CD4-positive, alpha-beta memory T cell (primary cell): ENCODE results near the gene UTP15. TPM values are rescaled to one million over a fixed set of nuclear protein-coding genes. Genes with fewer than 3 reads are reported as not detected.

ENCODE experiments used
- CTCF ChIA-PET: fragments of 350-600 bp; sonication (Branson Sonifier 250); formaldehyde crosslinking; loops from one replicate; lab custom pipeline; 2021; ENCODE audit warnings: inconsistent platforms; ENCODE audit not compliant: partially characterized antibody; lab: Charles Lee
- POLR2A ChIA-PET: fragments of 350-600 bp; sonication (Branson Sonifier 250); formaldehyde crosslinking; loops from one replicate; lab custom pipeline; 2021; ENCODE audit not compliant: partially characterized antibody; lab: Charles Lee
- DNase-seq, 5 donors: peaks; one replicate each; pipeline versions ENCODE4 v3.0.0 to v3.0.0-alpha.2; 2020 to 2022; ENCODE audit warnings: mixed read lengths in 1 of 5
- H3K27ac ChIP-seq: one replicate; pipeline ENCODE4 v1.7.0; 2013; ENCODE audit warnings: low read depth, low read length
- H3K27me3 ChIP-seq: 2 replicates; pipeline ENCODE4 v1.7.0; 2013; ENCODE audit warnings: mild to moderate bottlenecking, low read length, moderate library complexity; ENCODE audit not compliant: insufficient read depth
- H3K36me3 ChIP-seq: 2 replicates; pipeline ENCODE4 v1.7.0; 2013; ENCODE audit warnings: mild to moderate bottlenecking, low read length, moderate library complexity; ENCODE audit not compliant: insufficient read depth
- H3K4me1 ChIP-seq: 2 replicates; pipeline ENCODE4 v1.7.0; 2013; ENCODE audit warnings: mild to moderate bottlenecking, low read length, moderate library complexity; ENCODE audit not compliant: insufficient read depth
- H3K4me3 ChIP-seq, 2 donors: one replicate each; pipeline ENCODE4 v1.7.0; 2013; ENCODE audit warnings: low read length in 2 of 2, mild to moderate bottlenecking in 1 of 2
- H3K9me3 ChIP-seq, 2 donors: one replicate each; pipeline ENCODE4 v1.7.0; 2013; ENCODE audit warnings: low read length in 2 of 2, control low read depth in 1 of 2; ENCODE audit not compliant: control insufficient read depth in 1 of 2
- H3K27ac Mint-ChIP-seq, 7 donors: one replicate each; pipeline ENCODE4 v1.8.0; 2020 to 2021; ENCODE audit warnings: mixed read lengths in 7 of 7, mild to moderate bottlenecking in 6 of 7, inconsistent platforms in 3 of 7, moderate library complexity in 3 of 7
- H3K27me3 Mint-ChIP-seq, 2 donors: one replicate each; pipeline ENCODE4 v1.8.0; 2020 to 2021; ENCODE audit warnings: mixed read lengths in 2 of 2
- H3K36me3 Mint-ChIP-seq, 2 donors: one replicate each; pipeline ENCODE4 v1.8.0; 2020 to 2021; ENCODE audit warnings: mixed read lengths in 2 of 2, inconsistent platforms in 1 of 2, mild to moderate bottlenecking in 1 of 2
- H3K4me1 Mint-ChIP-seq, 4 donors: one replicate each; pipeline ENCODE4 v1.8.0; 2020 to 2021; ENCODE audit warnings: mixed read lengths in 4 of 4, mild to moderate bottlenecking in 1 of 4
- H3K4me3 Mint-ChIP-seq, 8 donors: one replicate each; pipeline ENCODE4 v1.8.0; 2020 to 2021; ENCODE audit warnings: mixed read lengths in 8 of 8, mild to moderate bottlenecking in 7 of 8, moderate library complexity in 6 of 8, inconsistent platforms in 3 of 8
- H3K9me3 Mint-ChIP-seq, 8 donors: one replicate each; pipeline ENCODE4 v1.8.0; 2020 to 2021; ENCODE audit warnings: mixed read lengths in 8 of 8, mild to moderate bottlenecking in 5 of 8, inconsistent platforms in 3 of 8, moderate library complexity in 1 of 8
- intact Hi-C: fragments of 100-400 bp; cut with micrococcal nuclease; formaldehyde crosslinking; loops from one replicate; pipeline ENCODE4 v1.15.1; 2023
- polyA plus RNA-seq, 2 donors: library from polyadenylated mRNA; unstranded; fragments of 300-500 nt; fragmentation: Illumina TruSeq; gene quantifications; one replicate each; pipeline ENCODE4 v1.2.3, GENCODE V29; 2021
- total RNA-seq, 2 experiments: library from RNA; stranded (reverse); gene quantifications; one replicate each; pipeline ENCODE4 v1.2.3, GENCODE V29; 2021

The UTP15 gene
- total RNA-seq (10 to 100 TPM; 22.6 to 22.7 TPM), polyA plus RNA-seq (10 to 100 TPM in 1 of 2 donors, 1 to 10 TPM in 1; 5.0 to 12.7 TPM)

GRCh38 chr5:73565139-73565968 is at the start of gene UTP15, which contains the start of gene ANKRA2:
TSS of gene UTP15 (plus strand) at chr5:73565743. CDS start at chr5:73567345, 1,602 bp downstream.
TSS of gene ANKRA2 (minus strand) at chr5:73565639. CDS start at chr5:73562881, 2,758 bp downstream.
- H3K9me3 Mint-ChIP-seq: peaks cover 0 to 7% (median 0%) of the 10 kb centered on the region in 8 donors
- no peaks in the 10 kb centered on the region for H3K9me3 ChIP-seq
- peaks cover 26 to 53% (median 39%) of the 10 kb centered on the region in 4 donors for H3K4me1 Mint-ChIP-seq
- peak; percentile 96 to 98 (median 97) for DNase-seq
- H3K36me3 Mint-ChIP-seq: peaks cover 18 to 49% of the 10 kb centered on the region in 2 donors
- H3K27me3 ChIP-seq: no peaks in the 10 kb centered on the region
- peak within 1 kb of the TSS; percentile 95 to 100 (median 99) for H3K4me3 Mint-ChIP-seq
- H3K4me1 ChIP-seq: peaks cover 35% of the 10 kb centered on the region
- peak within 1 kb of the TSS; percentile 99 for H3K27ac ChIP-seq
- H3K36me3 ChIP-seq: peaks cover 9% of the 10 kb centered on the region
- peak within 1 kb of the TSS; percentile 45 to 83 for H3K4me3 ChIP-seq
- no peaks in the 10 kb centered on the region for H3K27me3 Mint-ChIP-seq
- ChIA-PET CTCF (interaction anchor here (0.9 to 1.4 kb wide), 3 partner anchors 46 to 65 kb away, joined by 3 to 4 read pairs (median 3); no protein-coding TSS in a partner anchor), POLR2A (interaction anchor here (0.8 to 2.8 kb wide), 9 partner anchors 10 to 1245 kb away, joined by 3 to 45 read pairs (median 3); partner anchors contain the start of genes BTF3, FCHO2, MRPS27 and PTCD2)
- intact Hi-C loops: loop anchor here (1.0 to 10.0 kb wide), 4 partner anchors 67 to 1949 kb away; partner anchors contain the start of genes BTF3, CERT1, HMGCR and POLK
- peak within 1 kb of the TSS; percentile 98 to 100 (median 99) for H3K27ac Mint-ChIP-seq

DNA sequence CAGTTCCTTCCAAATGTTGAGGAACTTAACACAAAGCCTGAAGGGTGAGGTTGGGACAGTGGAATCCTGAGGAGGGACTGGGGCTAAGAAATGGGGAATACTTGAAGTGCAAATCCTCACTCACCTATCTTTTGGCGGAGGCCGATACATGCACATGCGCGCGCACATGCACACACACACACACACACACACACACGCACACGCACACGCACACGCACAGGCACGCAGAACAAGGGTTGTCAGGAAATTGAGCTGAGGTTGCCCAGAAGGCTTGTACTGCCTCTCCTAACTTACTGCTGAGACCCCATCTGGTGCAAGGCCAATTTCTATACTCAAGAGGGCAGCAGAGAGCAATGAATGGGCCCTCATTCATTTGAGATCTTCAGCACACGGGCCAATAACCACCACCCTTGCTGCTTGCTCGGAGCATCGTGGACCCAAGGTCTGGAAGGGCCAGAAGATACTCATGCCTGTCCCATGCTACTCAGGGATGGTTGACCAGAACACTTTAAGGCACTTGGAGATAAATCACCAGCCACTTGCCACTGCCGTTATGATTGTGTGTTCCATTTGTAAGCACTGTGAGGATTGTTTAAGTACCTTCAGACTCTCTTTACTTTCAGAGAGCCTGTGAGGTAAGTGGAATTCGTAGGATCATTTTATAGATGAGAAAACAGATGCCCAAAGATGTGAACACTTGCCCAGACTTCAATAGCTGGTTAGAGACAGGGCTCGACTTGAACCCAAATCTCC is 45.8 kb upstream of the UTP15 start:
- peaks cover 8% of the 10 kb centered on the region for H3K4me1 ChIP-seq
- H3K27ac Mint-ChIP-seq: peak overlapping the region in 5 of 7 donors; percentile 24 to 91 (median 47)
- intact Hi-C loops: loop anchor here (1.0 kb wide), 1 partner anchor 18 kb away; no protein-coding TSS in a partner anchor
- DNase-seq: peak; percentile 75 to 80 (median 77)
- H3K27ac ChIP-seq: no peak overlapping the region
- peaks cover 2 to 9% (median 7%) of the 10 kb centered on the region in 4 donors for H3K4me1 Mint-ChIP-seq
- H3K27me3 ChIP-seq: no peaks in the 10 kb centered on the region
- ChIA-PET CTCF (interaction anchor here (0.6 to 10.3 kb wide), 9 partner anchors 9 to 1159 kb away, joined by 3 to 143 read pairs (median 3); no protein-coding TSS in a partner anchor), POLR2A (interaction anchor here (0.9 to 1.1 kb wide), 2 partner anchors 21 to 46 kb away, joined by 3 to 4 read pairs; partner anchors contain the start of genes ANKRA2, BTF3 and UTP15)
- no peak overlapping the region for H3K4me3 ChIP-seq
- H3K36me3 Mint-ChIP-seq: no peaks in the 10 kb centered on the region
- no peaks in the 10 kb centered on the region for H3K27me3 Mint-ChIP-seq
- H3K36me3 ChIP-seq: no peaks in the 10 kb centered on the region
- peak overlapping the region in 7 of 8 donors; percentile 29 to 78 (median 52) for H3K4me3 Mint-ChIP-seq
- no peaks in the 10 kb centered on the region for H3K9me3 Mint-ChIP-seq
- no peaks in the 10 kb centered on the region for H3K9me3 ChIP-seq

GRCh38 chr5:73522989-73523388 is 42.6 kb upstream of the UTP15 start:
- H3K9me3 ChIP-seq: no peaks in the 10 kb centered on the region
- no peaks in the 10 kb centered on the region for H3K36me3 ChIP-seq
- Mint-ChIP-seq H3K36me3 (no peaks in the 10 kb centered on the region), H3K27ac (no peak overlapping the region), H3K9me3 (no peaks in the 10 kb centered on the region), H3K4me1 (peaks cover 2 to 9% (median 7%) of the 10 kb centered on the region in 4 donors), H3K4me3 (no peak overlapping the region), H3K27me3 (peaks cover 1 to 3% of the 10 kb centered on the region in 2 donors)
- no peaks in the 10 kb centered on the region for H3K27me3 ChIP-seq
- H3K4me1 ChIP-seq: peaks cover 8% of the 10 kb centered on the region
- no peak for DNase-seq
- POLR2A ChIA-PET: no interaction called here
- CTCF ChIA-PET: interaction anchor here (0.7 to 10.3 kb wide), 3 partner anchors 8 to 24 kb away, joined by 3 to 143 read pairs (median 3); no protein-coding TSS in a partner anchor
- no peak overlapping the region for H3K4me3 ChIP-seq
- no peak overlapping the region for H3K27ac ChIP-seq
- intact Hi-C loops: no loop called here

DNA sequence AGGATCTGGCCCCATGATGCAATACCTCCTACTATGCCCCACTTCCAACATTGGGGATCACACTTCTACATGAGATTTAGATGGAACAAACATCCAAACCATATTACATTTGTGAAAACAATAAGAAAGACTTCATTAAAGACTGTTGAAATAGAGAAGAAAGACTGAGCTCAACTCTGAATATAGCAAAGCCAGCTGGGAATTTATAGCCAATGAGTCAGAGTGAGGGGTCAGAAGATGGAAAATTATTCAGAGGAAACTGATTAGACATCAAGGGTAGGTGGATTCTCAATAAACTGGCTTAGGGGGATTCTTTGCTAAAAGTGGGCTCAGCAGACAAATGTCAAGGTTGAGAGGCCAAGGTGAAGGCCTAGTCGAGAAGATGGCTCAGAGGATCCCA is 41.7 kb upstream of the UTP15 start:
- ChIA-PET POLR2A (no interaction called here), CTCF (interaction anchor here (1.3 to 10.3 kb wide), 3 partner anchors 13 to 307 kb away, joined by 3 to 143 read pairs (median 3); no protein-coding TSS in a partner anchor)
- Mint-ChIP-seq H3K9me3 (no peaks in the 10 kb centered on the region), H3K36me3 (no peaks in the 10 kb centered on the region), H3K4me1 (peaks cover 2 to 9% (median 7%) of the 10 kb centered on the region in 4 donors), H3K4me3 (no peak overlapping the region), H3K27ac (no peak overlapping the region), H3K27me3 (peaks cover 1 to 3% of the 10 kb centered on the region in 2 donors)
- H3K9me3 ChIP-seq: no peaks in the 10 kb centered on the region
- intact Hi-C loops: no loop called here
- no peak overlapping the region for H3K4me3 ChIP-seq
- peaks cover 8% of the 10 kb centered on the region for H3K4me1 ChIP-seq
- no peaks in the 10 kb centered on the region for H3K27me3 ChIP-seq
- no peak overlapping the region for H3K27ac ChIP-seq
- no peaks in the 10 kb centered on the region for H3K36me3 ChIP-seq
- DNase-seq: no peak

GRCh38 chr5:73525606-73526203 is 39.8 kb upstream of the UTP15 start:
- no peaks in the 10 kb centered on the region for H3K4me1 ChIP-seq
- no peak overlapping the region for H3K27ac Mint-ChIP-seq
- no peaks in the 10 kb centered on the region for H3K36me3 ChIP-seq
- no peak overlapping the region for H3K27ac ChIP-seq
- H3K27me3 ChIP-seq: no peaks in the 10 kb centered on the region
- H3K4me1 Mint-ChIP-seq: no peaks in the 10 kb centered on the region
- H3K27me3 Mint-ChIP-seq: peaks cover 4 to 6% of the 10 kb centered on the region in 2 donors
- DNase-seq: no peak
- POLR2A ChIA-PET: no interaction called here
- no peak overlapping the region for H3K4me3 ChIP-seq
- no peak overlapping the region for H3K4me3 Mint-ChIP-seq
- CTCF ChIA-PET: interaction anchor here (0.9 to 3.7 kb wide), 4 partner anchors 9 to 12 kb away, joined by 3 to 18 read pairs (median 6); no protein-coding TSS in a partner anchor
- H3K9me3 ChIP-seq: no peaks in the 10 kb centered on the region
- no peaks in the 10 kb centered on the region for H3K9me3 Mint-ChIP-seq
- no peaks in the 10 kb centered on the region for H3K36me3 Mint-ChIP-seq
- intact Hi-C loops: no loop called here

DNA sequence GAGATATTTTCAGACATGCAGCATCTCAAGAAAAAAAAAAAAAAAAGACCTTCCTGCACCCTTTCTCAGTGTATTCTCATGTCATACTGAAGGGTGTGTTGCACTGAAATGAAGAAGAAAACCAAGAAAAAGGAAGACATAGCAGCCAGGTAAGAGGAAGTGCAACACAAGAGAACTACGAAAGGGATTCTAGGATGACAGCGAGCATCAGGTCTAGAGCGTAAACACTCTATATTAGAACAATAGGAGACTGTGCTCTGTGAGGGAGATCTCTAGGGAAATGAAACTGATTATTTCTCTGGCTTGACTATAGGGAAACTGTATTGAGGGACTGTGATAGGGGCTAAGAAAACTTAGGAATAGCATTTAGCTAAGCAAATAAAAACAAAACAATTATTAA is 37.3 kb upstream of the UTP15 start:
- H3K9me3 Mint-ChIP-seq: no peaks in the 10 kb centered on the region
- Histone ChIP-seq H3K27me3 (no peaks in the 10 kb centered on the region), H3K9me3 (no peaks in the 10 kb centered on the region), H3K4me3 (no peak overlapping the region), H3K4me1 (no peaks in the 10 kb centered on the region), H3K27ac (no peak overlapping the region), H3K36me3 (no peaks in the 10 kb centered on the region)
- peaks cover 9 to 11% of the 10 kb centered on the region in 2 donors for H3K27me3 Mint-ChIP-seq
- POLR2A ChIA-PET: no interaction called here
- intact Hi-C loops: no loop called here
- H3K27ac Mint-ChIP-seq: no peak overlapping the region
- H3K4me3 Mint-ChIP-seq: no peak overlapping the region
- H3K36me3 Mint-ChIP-seq: no peaks in the 10 kb centered on the region
- CTCF ChIA-PET: interaction anchor here (3.7 kb wide), 1 partner anchor 9 kb away, joined by 18 read pairs; no protein-coding TSS in a partner anchor
- no peak for DNase-seq
- no peaks in the 10 kb centered on the region for H3K4me1 Mint-ChIP-seq
